Transverse colon (tissue), 4 donors: Measurements from ENCODE around the gene KCNAB2. TPM values are rescaled to one million over a fixed set of nuclear protein-coding genes. Genes with fewer than 3 reads are reported as not detected.

Experiments
- DNase-seq: peaks from one replicate; pipeline ENCODE4 v3.0.0-alpha.2; 2019
- H3K27ac ChIP-seq, 4 donors: fragments of 200-600 bp; sonication (generic); 2 replicates each; pipeline ENCODE4 v1.5.1; 2016 to 2018; ENCODE audit warnings: inconsistent platforms in 4 of 4
- H3K27me3 ChIP-seq: fragments of 200-600 bp; sonication (generic); 2 replicates; pipeline ENCODE4 v1.5.1; 2017; ENCODE audit warnings: inconsistent platforms
- H3K36me3 ChIP-seq, 4 donors: fragments of 200-600 bp; sonication (generic); 2 replicates each; pipeline ENCODE4 v1.5.1; 2017 to 2019; ENCODE audit warnings: inconsistent platforms in 4 of 4
- H3K4me1 ChIP-seq, 4 donors: fragments of 200-600 bp; sonication (generic); 2 replicates each; pipeline ENCODE4 v1.5.1; 2017 to 2020; ENCODE audit warnings: inconsistent platforms in 4 of 4
- H3K4me3 ChIP-seq, 4 donors: fragments of 200-600 bp; sonication (generic); 1 replicate in 1 of 4; 2 replicates in 3 of 4; pipeline versions ENCODE4 v1.5.1 to v1.6.1; 2017 to 2019; ENCODE audit warnings: inconsistent platforms in 4 of 4
- H3K9me3 ChIP-seq, 2 donors: fragments of 200-600 bp; sonication (generic); 2 replicates each; pipeline ENCODE4 v1.5.1; 2017 to 2019; ENCODE audit warnings: inconsistent platforms in 2 of 2
- CTCF ChIP-seq, 5 experiments: fragments of 200-600 bp in 3 of 5; fragments of 450-650 bp in 2 of 5; sonication (generic) in 3 of 5; IDR thresholded peaks; 1 replicate in 2 of 5; 2 replicates in 3 of 5; pipeline ENCODE4 v1.5.1; 2016 to 2017; ENCODE audit warnings: antibody characterized with exemption in 5 of 5, inconsistent platforms in 3 of 5, mild to moderate bottlenecking in 2 of 5, moderate library complexity in 1 of 5
- EP300 ChIP-seq: sonication (generic); formaldehyde crosslinking; IDR thresholded peaks from one replicate; pipeline ENCODE4 v1.6.1; 2017; ENCODE audit warnings: antibody characterized with exemption, low read depth
- POLR2A ChIP-seq: fragments of 450-650 bp; IDR thresholded peaks from one replicate; pipeline ENCODE4 v1.6.1; 2016; ENCODE audit warnings: antibody characterized with exemption, mild to moderate bottlenecking, moderate library complexity
- POLR2AphosphoS5 ChIP-seq, 3 donors: sonication (generic); formaldehyde crosslinking; IDR thresholded peaks; one replicate each; pipeline ENCODE4 v1.6.1; 2016; ENCODE audit warnings: antibody characterized with exemption in 3 of 3
- WGBS, 2 donors: methylation state at CpG; one replicate each; pipeline ENCODE4 v1.1.5; 2018; ENCODE audit warnings: low coverage in 1 of 2; 5-methylcytosine and 5-hydroxymethylcytosine counted together
- in situ Hi-C, 4 donors: fragments of 200-750 bp; cut with MboI; loops; one replicate each; pipeline versions ENCODE4 v1.15.0 to v1.15.1; 2017; ENCODE audit warnings: low sequenced_read_pairs in 3 of 4, low pct_ligation_motif_present in 1 of 4, low pct_unique_long_range_greater_than_20kb in 1 of 4
- intact Hi-C: fragments of 100-400 bp; cut with DNase I; formaldehyde crosslinking; loops from one replicate; pipeline ENCODE4 v1.15.1; 2023; ENCODE audit warnings: low total_unique reads
- total RNA-seq, 4 donors: library from RNA; depleted of rRNA; stranded (reverse); fragments of >200 nt; gene quantifications; one replicate each; pipeline ENCODE4 v1.1.0, GENCODE V29; 2016

The KCNAB2 gene
- total RNA-seq, 4 donors from 2014 or later: 1.00 to 25.4 (median 7.9) TPM

GRCh38 chr1:6008696-6009095, 37.0 kb upstream of the KCNAB2 start:
- no peaks in the 10 kb centered on the region for H3K4me1 ChIP-seq
- H3K27me3 ChIP-seq: no peaks in the 10 kb centered on the region
- DNase-seq: no peak
- 87% methylated on average over 6 of the region's 6 CpGs; no CpG with 5 or more reads in 1 of the 2 donors for WGBS, 2 donors
- in situ Hi-C loops (no loop called here), intact Hi-C loops (no loop called here)
- H3K36me3 ChIP-seq: no peaks in the 10 kb centered on the region
- H3K4me3 ChIP-seq: no peak overlapping the region
- H3K27ac ChIP-seq: no peak overlapping the region
- H3K9me3 ChIP-seq: no peaks in the 10 kb centered on the region
- TF ChIP-seq POLR2A (no peak), CTCF (IDR thresholded peaks at IDR 0.05) (no peak), POLR2AphosphoS5 (IDR thresholded peaks at IDR 0.05) (no peak), EP300 (no peak)

- H3K27ac ChIP-seq: no peak overlapping the region
- intact Hi-C loops (no loop called here), in situ Hi-C loops (no loop called here)
- no peak overlapping the region for H3K4me3 ChIP-seq
- TF ChIP-seq CTCF (IDR thresholded peaks at IDR 0.05) (no peak), POLR2A (no peak), POLR2AphosphoS5 (IDR thresholded peaks at IDR 0.05) (no peak)
- 82 to 92% methylated on average over 9 to 20 of the region's 23 CpGs for WGBS, 2 donors
- no peaks in the 10 kb centered on the region for H3K9me3 ChIP-seq
- no peak for DNase-seq
- no peaks in the 10 kb centered on the region for H3K27me3 ChIP-seq
- no peaks in the 10 kb centered on the region for H3K4me1 ChIP-seq
- no peaks in the 10 kb centered on the region for H3K36me3 ChIP-seq
These were observed 36.3 kb upstream of the KCNAB2 start for GRCh38 chr1:6009120-6010040.

- intact Hi-C loops (no loop called here), in situ Hi-C loops (no loop called here)
- Histone ChIP-seq H3K4me3 (no peak overlapping the region), H3K36me3 (no peaks in the 10 kb centered on the region), H3K27ac (no peak overlapping the region), H3K9me3 (no peaks in the 10 kb centered on the region), H3K27me3 (no peaks in the 10 kb centered on the region), H3K4me1 (no peaks in the 10 kb centered on the region)
- 95 to 100% methylated on average over 1 to 10 of the region's 10 CpGs for WGBS, 2 donors
- TF ChIP-seq EP300: no peak
- no peak for TF ChIP-seq POLR2A
- no peak for TF ChIP-seq POLR2AphosphoS5 (IDR thresholded peaks at IDR 0.05)
- TF ChIP-seq CTCF (IDR thresholded peaks at IDR 0.05): no peak
- no peak for DNase-seq
These were observed 35.1 kb upstream of the KCNAB2 start for GRCh38 chr1:6010554-6010953.

GRCh38 chr1:6011161-6011945, 34.3 kb upstream of the KCNAB2 start:
- TF ChIP-seq POLR2A (no peak), POLR2AphosphoS5 (IDR thresholded peaks at IDR 0.05) (no peak), EP300 (no peak), CTCF (IDR thresholded peaks at IDR 0.05) (no peak)
- intact Hi-C loops (no loop called here), in situ Hi-C loops (no loop called here)
- 69 to 72% methylated on average over 9 to 19 of the region's 19 CpGs for WGBS, 2 donors
- no peak for DNase-seq
- no peak overlapping the region for H3K27ac ChIP-seq
- H3K36me3 ChIP-seq: no peaks in the 10 kb centered on the region
- no peaks in the 10 kb centered on the region for H3K9me3 ChIP-seq
- no peak overlapping the region for H3K4me3 ChIP-seq
- H3K27me3 ChIP-seq: no peaks in the 10 kb centered on the region
- H3K4me1 ChIP-seq: no peaks in the 10 kb centered on the region
